Activated CD8-positive, alpha-beta memory T cell treated with anti-CD3 and anti-CD28 coated beads, Interleukin-2, amount 10 ng/mL, durations not matched to agents 7 days and 5 days (primary cell): ENCODE data around the gene DLG2. TPM values are rescaled to one million over a fixed set of nuclear protein-coding genes. Genes with fewer than 3 reads are reported as not detected.

Source experiments
- ATAC-seq: fragments of 150-1000 bp; cut with Tn5 transposase; one replicate; pipeline ENCODE4 v1.10.0; 2021; ENCODE audit warnings: moderate library complexity
- CTCF ChIA-PET: fragments of 350-600 bp; sonication (Branson Sonifier 250); formaldehyde crosslinking; loops from one replicate; lab custom pipeline; 2021; ENCODE audit warnings: antibody characterized with exemption; lab: Charles Lee
- DNase-seq: peaks from one replicate; pipeline ENCODE4 v3.0.0-alpha.2; 2020
- H3K27ac Mint-ChIP-seq: one replicate; pipeline ENCODE4 v1.8.0; 2021; ENCODE audit warnings: mild to moderate bottlenecking, mixed read lengths
- H3K27me3 Mint-ChIP-seq: one replicate; pipeline ENCODE4 v1.8.0; 2021; ENCODE audit warnings: mixed read lengths
- H3K36me3 Mint-ChIP-seq: one replicate; pipeline ENCODE4 v1.8.0; 2021; ENCODE audit warnings: mild to moderate bottlenecking, mixed read lengths
- H3K4me1 Mint-ChIP-seq: one replicate; pipeline ENCODE4 v1.8.0; 2021; ENCODE audit warnings: mixed read lengths
- H3K4me3 Mint-ChIP-seq: one replicate; pipeline ENCODE4 v1.8.0; 2021; ENCODE audit warnings: mild to moderate bottlenecking, moderate library complexity, mixed read lengths
- H3K9me3 Mint-ChIP-seq: one replicate; pipeline ENCODE4 v1.8.0; 2022; ENCODE audit warnings: low read depth, mixed read lengths
- total RNA-seq, 2 experiments: library from RNA; stranded (reverse); gene quantifications; one replicate each; pipeline ENCODE4 v1.2.3, GENCODE V29; 2021

Gene DLG2
- total RNA-seq, 2 experiments from 2014 or later: 1.4 to 2.1 TPM

DNA sequence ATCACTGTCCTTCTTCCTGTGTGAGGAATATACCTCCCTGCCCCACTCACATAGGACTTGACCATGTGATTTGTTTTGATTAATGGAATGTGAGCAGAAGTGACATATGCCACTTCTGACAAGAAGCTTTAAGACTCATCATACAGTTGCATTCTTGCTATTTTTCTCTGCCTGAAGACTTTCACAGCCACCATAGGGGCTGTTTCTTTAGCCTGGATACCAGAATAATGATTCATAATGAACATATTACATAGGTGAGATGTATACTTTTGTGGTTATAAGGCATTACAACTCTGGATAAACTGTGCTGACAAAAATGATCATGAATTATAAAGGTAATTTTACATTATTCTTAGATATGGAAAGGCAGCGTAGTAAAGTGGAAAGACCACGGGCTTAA, 798.0 kb downstream of the DLG2 start:
- Mint-ChIP-seq H3K4me1 (no peaks in the 10 kb centered on the region), H3K27ac (no peak overlapping the region), H3K9me3 (peaks cover 6% of the 10 kb centered on the region), H3K27me3 (no peaks in the 10 kb centered on the region), H3K36me3 (no peaks in the 10 kb centered on the region), H3K4me3 (no peak overlapping the region)
- CTCF ChIA-PET: no interaction called here
- DNase-seq: no peak
- no peak for ATAC-seq

DNA sequence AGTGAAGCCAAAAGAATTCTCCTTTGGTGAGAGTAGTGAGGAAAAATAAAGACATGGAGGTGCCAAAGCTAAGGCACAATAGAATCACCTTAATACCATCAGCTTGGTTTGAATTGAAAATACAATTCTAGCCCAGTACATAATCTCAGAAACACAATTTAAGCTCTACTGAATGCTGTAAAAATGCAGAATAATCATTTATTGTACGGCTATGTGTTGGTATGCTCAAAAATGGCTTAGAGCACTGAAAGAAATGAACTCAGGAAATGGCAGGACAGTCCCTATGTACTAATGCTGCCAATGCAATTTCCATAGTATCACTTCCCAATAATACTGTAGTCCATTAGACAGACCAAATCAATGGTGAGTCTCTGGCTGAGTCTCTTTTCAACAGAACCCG, 798.5 kb downstream of the DLG2 start:
- Mint-ChIP-seq H3K36me3 (no peaks in the 10 kb centered on the region), H3K27ac (no peak overlapping the region), H3K27me3 (no peaks in the 10 kb centered on the region), H3K4me1 (no peaks in the 10 kb centered on the region), H3K4me3 (no peak overlapping the region), H3K9me3 (peaks cover 6% of the 10 kb centered on the region)
- CTCF ChIA-PET: no interaction called here
- ATAC-seq: no peak
- DNase-seq: no peak

DNA sequence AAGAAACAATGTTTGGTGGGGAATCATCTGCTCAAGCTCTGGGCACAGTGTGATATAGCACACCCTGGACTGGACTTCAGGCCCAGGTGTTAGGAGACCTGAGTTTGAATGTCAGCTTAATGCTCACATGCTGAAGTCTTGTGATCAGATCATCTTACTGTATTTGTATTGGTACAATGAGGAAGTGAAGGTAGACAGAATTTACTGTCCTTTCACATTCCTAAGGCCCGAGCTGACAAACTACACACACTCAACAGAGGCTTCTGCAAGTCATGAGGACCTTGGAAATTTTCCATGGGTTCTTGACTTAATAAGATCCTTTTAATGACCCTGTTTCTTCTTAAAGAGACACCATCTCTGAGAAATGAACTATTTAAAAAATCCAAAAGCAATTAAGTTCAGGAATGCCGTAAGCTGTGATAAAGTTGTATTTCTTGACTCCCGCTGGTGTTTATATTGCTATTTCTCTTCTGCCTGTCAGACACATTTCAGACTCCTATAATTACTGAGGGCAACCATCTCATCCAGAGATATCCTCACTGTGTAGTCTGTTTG, 802.0 kb downstream of the DLG2 start:
- Mint-ChIP-seq H3K9me3 (peaks cover 5% of the 10 kb centered on the region), H3K4me1 (no peaks in the 10 kb centered on the region), H3K27ac (no peak overlapping the region), H3K4me3 (no peak overlapping the region), H3K27me3 (no peaks in the 10 kb centered on the region), H3K36me3 (no peaks in the 10 kb centered on the region)
- CTCF ChIA-PET: no interaction called here
- DNase-seq: no peak
- no peak for ATAC-seq

DNA sequence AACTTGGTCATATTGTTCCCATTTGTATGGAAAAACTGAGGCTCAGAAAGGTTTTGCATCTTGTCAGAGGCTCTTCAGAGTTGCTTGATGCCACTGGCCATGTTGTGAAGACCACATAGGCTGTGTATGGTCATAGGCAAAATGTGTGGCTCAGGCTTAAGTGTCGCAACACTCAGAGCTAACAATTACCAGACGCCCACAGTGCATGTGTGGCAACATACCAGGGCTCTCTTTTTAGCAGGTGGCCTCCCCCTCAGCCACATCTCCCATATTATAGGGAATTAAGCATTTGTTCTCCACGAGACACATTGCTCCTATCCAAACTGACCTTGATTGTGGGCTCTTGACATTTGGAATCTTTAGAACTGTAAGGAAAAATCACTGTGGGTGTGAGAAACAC, 802.5 kb downstream of the DLG2 start:
- H3K27me3 Mint-ChIP-seq: no peaks in the 10 kb centered on the region
- H3K4me3 Mint-ChIP-seq: no peak overlapping the region
- no peak overlapping the region for H3K27ac Mint-ChIP-seq
- no peaks in the 10 kb centered on the region for H3K4me1 Mint-ChIP-seq
- H3K36me3 Mint-ChIP-seq: no peaks in the 10 kb centered on the region
- peaks cover 5% of the 10 kb centered on the region for H3K9me3 Mint-ChIP-seq
- ATAC-seq: no peak
- no peak for DNase-seq
- CTCF ChIA-PET: no interaction called here

DNA sequence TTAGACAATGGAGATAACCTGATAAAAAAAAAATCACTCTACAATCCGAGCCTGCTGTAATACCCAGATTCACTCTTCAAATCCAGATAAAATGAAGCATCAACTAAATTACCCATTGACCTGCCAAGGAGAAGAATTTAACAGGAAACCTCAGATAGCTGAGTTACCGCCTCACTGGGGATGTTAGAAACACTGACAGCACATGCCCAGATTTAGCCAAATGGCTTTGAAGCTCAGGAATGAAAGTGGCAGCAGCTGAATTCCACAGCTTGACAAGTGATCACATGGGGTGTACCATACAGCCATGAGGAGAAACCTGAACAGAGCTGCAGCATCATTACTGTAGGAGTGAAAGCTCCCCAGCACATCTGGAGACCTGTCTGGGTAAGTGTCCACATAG, 807.6 kb downstream of the DLG2 start:
- Mint-ChIP-seq H3K27me3 (no peaks in the 10 kb centered on the region), H3K4me1 (no peaks in the 10 kb centered on the region), H3K4me3 (no peak overlapping the region), H3K9me3 (peaks cover 7% of the 10 kb centered on the region), H3K27ac (no peak overlapping the region), H3K36me3 (no peaks in the 10 kb centered on the region)
- DNase-seq (no peak), ATAC-seq (no peak)
- CTCF ChIA-PET: no interaction called here

DNA sequence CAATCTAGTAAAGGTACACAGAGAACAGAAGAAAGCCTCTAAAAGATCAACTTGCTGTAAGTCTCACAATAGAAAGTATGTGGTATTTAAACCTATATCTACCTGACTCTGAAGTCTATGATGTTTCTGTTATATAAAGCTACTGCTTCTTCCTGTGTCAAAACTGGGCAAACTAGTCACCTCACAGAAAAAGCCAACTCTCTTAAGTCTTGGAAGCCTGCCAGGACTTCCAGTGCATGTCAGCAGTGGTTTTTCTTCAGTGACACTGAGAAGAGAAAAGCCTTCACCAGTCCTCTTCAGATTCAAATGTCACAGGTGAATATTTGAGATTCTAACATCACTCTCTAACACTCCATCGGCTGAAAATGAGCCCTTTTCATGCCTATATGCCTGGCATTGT, 808.0 kb downstream of the DLG2 start:
- Mint-ChIP-seq H3K9me3 (peaks cover 7% of the 10 kb centered on the region), H3K27ac (no peak overlapping the region), H3K4me1 (no peaks in the 10 kb centered on the region), H3K4me3 (no peak overlapping the region), H3K27me3 (no peaks in the 10 kb centered on the region), H3K36me3 (no peaks in the 10 kb centered on the region)
- DNase-seq: no peak
- CTCF ChIA-PET: no interaction called here
- ATAC-seq: no peak

DNA sequence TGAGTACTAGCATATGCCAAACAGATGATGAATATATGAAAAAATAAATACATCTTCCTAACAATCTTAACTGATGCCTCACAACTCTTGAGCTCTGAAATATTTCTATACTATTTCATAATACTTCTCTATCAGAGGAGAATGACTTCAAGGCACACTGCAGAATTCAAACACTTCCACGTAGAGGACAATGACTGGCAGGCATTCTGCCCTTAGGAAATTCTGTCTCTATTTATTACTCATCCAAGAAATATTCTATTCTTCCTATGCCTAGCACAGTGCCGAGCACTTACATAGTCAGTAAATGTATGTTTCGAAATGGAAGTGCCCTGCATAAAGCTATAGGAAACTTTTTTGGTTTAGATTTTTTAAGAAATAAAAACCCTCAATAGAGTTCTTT, 809.1 kb downstream of the DLG2 start:
- ATAC-seq: no peak
- Mint-ChIP-seq H3K27ac (no peak overlapping the region), H3K4me1 (no peaks in the 10 kb centered on the region), H3K9me3 (peaks cover 4% of the 10 kb centered on the region), H3K4me3 (no peak overlapping the region), H3K27me3 (no peaks in the 10 kb centered on the region), H3K36me3 (no peaks in the 10 kb centered on the region)
- CTCF ChIA-PET: no interaction called here
- no peak for DNase-seq

DNA sequence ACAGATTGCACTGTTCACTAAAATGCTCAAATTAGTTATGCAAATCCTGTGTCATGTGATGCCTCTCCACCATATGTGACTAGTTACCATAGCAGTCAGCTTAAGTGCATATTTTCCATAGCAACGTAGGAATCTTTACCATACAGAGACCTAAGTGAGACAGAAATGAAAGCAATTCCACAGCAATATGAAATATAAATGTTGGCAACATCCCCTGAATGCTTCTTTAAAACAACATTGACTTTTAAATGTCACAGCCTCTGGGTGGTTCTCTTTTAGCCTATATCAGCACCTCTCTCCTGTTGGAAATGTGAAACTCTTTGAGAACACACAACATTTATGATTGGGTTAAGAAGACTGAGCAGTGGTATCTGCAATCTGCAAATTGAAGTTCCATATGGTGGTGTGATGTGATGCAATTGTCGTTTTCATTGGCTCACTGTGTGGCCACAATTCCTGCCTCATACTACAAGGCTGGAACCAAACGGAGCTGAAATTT, 814.6 kb downstream of the DLG2 start:
- Mint-ChIP-seq H3K4me1 (no peaks in the 10 kb centered on the region), H3K4me3 (no peak overlapping the region), H3K27ac (no peak overlapping the region), H3K36me3 (no peaks in the 10 kb centered on the region), H3K9me3 (peaks cover 8% of the 10 kb centered on the region), H3K27me3 (no peaks in the 10 kb centered on the region)
- DNase-seq (no peak), ATAC-seq (no peak)
- CTCF ChIA-PET: no interaction called here

DNA sequence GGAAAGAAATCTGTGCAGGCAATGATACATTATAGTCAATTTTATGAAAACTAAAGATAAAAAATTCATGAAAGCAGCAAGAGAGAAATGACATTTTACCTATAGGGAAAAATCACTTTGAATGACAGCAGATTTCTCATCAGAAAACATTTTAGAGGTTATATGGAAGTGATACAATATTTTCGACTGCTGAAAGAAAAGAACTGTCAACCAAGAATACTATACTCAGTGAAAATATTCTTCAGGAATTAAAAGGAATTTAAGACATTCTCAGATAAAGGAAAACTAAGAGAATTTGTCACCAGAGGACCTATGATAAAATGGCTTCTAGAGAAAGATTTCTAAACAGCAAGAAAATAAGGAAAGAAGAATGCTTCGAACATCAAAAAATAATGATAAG, 820.8 kb downstream of the DLG2 start:
- no peak overlapping the region for H3K27ac Mint-ChIP-seq
- no peak overlapping the region for H3K4me3 Mint-ChIP-seq
- CTCF ChIA-PET: no interaction called here
- peaks cover 27% of the 10 kb centered on the region for H3K9me3 Mint-ChIP-seq
- DNase-seq (no peak), ATAC-seq (no peak)
- no peaks in the 10 kb centered on the region for H3K4me1 Mint-ChIP-seq
- no peaks in the 10 kb centered on the region for H3K27me3 Mint-ChIP-seq
- H3K36me3 Mint-ChIP-seq: no peaks in the 10 kb centered on the region

DNA sequence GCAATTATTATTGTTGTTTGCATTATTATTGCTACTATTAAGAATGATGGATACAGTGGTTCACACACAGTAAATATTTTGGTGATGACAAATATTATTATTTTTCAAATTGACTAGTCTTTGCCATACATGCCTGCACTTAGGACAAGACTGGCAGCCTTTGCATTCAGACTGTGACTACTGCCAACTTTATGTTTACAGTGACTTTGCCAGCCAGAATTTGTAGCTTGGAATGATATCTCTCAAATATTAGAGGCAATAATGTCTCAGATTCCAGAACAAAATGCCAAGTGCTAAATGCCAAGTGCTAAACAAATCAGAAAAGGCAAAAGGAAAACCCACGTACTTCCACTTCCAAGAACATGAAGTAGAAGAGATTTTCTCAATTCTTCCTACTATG, 823.1 kb downstream of the DLG2 start:
- H3K27ac Mint-ChIP-seq: no peak overlapping the region
- no peaks in the 10 kb centered on the region for H3K4me1 Mint-ChIP-seq
- ATAC-seq: no peak
- no peak for DNase-seq
- peaks cover 26% of the 10 kb centered on the region for H3K9me3 Mint-ChIP-seq
- H3K4me3 Mint-ChIP-seq: no peak overlapping the region
- CTCF ChIA-PET: no interaction called here
- H3K36me3 Mint-ChIP-seq: no peaks in the 10 kb centered on the region
- H3K27me3 Mint-ChIP-seq: no peaks in the 10 kb centered on the region

DNA sequence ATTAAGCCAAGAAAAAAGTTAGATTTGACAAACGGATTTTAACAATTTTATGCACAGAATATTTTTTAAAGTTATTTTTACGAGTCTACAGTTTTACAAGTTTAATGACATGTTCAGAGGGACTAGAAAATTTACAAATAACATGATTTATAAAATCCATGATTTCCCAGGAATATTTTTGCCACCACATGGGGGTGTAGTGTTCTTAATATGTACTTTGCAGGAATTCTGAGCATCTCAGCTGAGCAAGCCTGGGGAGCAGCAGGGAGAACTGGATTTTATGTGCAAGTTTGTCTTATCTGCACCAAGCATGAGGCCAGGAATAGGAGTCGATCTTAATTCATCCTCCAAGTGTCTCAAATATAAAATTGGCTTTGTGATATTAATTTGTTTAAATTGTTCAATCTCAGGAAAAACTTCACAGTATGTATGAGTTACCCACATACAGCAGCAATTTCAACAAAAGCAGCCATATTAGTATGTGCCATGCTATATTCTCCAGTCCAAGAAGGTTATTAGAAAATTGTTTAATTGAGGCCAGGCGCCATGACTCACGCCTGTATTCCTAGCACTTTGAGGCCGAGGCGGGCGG, 826.3 kb downstream of the DLG2 start:
- DNase-seq (no peak), ATAC-seq (no peak)
- no peaks in the 10 kb centered on the region for H3K4me1 Mint-ChIP-seq
- H3K27ac Mint-ChIP-seq: no peak overlapping the region
- H3K4me3 Mint-ChIP-seq: no peak overlapping the region
- no peaks in the 10 kb centered on the region for H3K36me3 Mint-ChIP-seq
- H3K27me3 Mint-ChIP-seq: no peaks in the 10 kb centered on the region
- peaks cover 19% of the 10 kb centered on the region for H3K9me3 Mint-ChIP-seq
- CTCF ChIA-PET: no interaction called here

DNA sequence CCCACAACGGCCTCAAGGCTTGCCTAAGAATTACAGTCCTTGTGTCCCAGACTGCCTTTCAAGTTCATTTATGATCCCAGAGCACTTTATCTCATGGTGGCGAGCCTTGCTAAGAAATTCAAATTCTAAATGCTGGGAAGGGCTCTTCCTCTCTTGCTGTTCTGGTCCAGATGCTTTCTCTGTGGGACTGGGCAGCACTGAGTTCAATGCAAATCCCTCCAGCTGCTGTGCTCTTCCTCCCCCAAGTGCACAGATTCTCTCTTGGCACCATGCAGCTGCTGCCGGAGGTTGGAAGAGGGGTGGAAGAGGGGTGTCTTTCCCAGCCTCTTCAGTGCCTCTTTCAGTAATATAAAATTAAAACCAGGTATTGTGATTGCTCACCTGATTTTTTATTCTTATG, 828.0 kb downstream of the DLG2 start:
- H3K27ac Mint-ChIP-seq: no peak overlapping the region
- peaks cover 10% of the 10 kb centered on the region for H3K9me3 Mint-ChIP-seq
- no peaks in the 10 kb centered on the region for H3K4me1 Mint-ChIP-seq
- H3K4me3 Mint-ChIP-seq: no peak overlapping the region
- H3K36me3 Mint-ChIP-seq: no peaks in the 10 kb centered on the region
- no peak for DNase-seq
- CTCF ChIA-PET: no interaction called here
- H3K27me3 Mint-ChIP-seq: no peaks in the 10 kb centered on the region
- no peak for ATAC-seq

DNA sequence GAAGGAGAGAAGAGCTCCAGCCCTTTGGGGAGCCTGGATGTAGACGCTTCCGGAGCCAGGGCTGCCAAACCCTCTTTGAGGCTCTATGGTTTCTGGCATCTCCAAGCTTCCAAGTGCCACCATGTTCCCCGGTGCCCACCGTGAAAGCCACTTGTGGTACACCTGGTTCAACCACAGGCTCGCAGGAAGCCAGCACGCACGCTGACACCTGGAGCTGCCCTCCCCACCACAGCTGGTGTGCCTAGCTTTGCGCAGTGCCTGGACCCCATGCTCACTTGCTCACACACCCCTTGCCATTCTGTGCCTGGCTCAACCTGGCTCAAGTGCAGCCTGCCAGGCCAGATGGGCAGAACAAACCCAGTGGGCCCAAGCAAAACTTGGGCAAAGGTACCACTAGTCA, 831.4 kb downstream of the DLG2 start:
- CTCF ChIA-PET: no interaction called here
- Mint-ChIP-seq H3K27me3 (no peaks in the 10 kb centered on the region), H3K36me3 (no peaks in the 10 kb centered on the region), H3K9me3 (peaks cover 8% of the 10 kb centered on the region), H3K4me3 (no peak overlapping the region), H3K4me1 (no peaks in the 10 kb centered on the region), H3K27ac (no peak overlapping the region)
- ATAC-seq: no peak
- DNase-seq: no peak

DNA sequence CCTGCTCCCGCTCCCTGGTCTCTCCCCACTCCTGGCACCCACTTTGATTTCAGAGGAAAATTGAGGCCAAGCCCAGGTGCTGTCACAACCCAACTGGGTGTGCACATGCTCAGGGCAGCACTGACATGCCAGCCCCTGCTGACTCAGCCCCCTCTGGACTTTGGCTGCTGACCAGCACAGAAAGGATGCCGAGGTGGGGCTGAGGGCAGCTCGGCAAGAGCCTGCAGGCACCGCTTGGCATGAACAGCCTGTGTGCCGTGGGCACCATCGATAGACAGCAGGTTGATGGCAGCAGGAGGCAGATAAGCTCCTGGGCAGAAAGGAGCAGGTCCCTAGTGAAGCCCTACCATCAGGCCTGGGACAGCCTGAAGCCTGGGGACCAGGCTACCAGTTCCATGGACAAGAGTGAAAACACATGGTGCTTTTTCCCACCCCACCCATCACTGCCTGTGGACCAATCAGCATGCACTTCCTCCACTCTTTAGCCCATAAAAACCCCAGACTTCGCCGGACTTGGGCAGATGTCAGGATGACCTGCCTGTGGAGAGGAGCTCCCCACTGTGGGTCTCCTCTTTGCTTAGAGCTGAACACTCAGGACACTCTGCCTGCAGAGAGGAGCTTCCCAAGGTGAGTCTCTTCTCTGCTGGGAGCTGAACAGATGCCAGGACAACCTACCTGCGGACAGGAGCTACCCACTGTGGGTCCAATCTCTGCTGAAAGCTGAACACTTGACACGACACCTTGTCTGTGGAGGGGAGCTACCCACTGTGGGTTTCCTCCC, 832.3 kb downstream of the DLG2 start:
- no peak overlapping the region for H3K27ac Mint-ChIP-seq
- ATAC-seq: no peak
- no peak for DNase-seq
- no peaks in the 10 kb centered on the region for H3K27me3 Mint-ChIP-seq
- peaks cover 8% of the 10 kb centered on the region for H3K9me3 Mint-ChIP-seq
- H3K4me3 Mint-ChIP-seq: no peak overlapping the region
- H3K4me1 Mint-ChIP-seq: no peaks in the 10 kb centered on the region
- CTCF ChIA-PET: no interaction called here
- no peaks in the 10 kb centered on the region for H3K36me3 Mint-ChIP-seq
